ENCODE data around the gene PTPRF.

The PTPRF gene

DNA sequence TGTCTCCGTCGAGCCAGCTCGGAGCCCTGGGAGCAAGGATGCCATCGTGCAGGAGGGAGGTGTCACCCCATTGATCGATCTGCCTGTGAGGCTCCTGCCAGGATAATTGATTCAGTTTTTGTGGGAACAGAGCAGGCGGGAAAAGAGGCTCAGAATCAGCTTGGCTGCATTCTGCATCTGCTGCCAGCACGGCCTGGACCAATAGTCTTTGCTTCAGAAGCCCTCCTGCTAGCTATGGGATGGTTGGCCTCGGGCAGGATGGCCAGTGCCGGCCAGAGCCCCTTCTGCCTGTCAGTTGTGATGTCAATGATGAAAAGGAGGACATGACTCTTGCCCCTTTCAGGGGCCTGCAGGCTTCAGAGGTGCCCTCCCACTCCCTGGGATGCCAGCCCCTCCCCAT, 39.6 kb downstream of the PTPRF start:
- TF ChIP-seq, protein P1, sequence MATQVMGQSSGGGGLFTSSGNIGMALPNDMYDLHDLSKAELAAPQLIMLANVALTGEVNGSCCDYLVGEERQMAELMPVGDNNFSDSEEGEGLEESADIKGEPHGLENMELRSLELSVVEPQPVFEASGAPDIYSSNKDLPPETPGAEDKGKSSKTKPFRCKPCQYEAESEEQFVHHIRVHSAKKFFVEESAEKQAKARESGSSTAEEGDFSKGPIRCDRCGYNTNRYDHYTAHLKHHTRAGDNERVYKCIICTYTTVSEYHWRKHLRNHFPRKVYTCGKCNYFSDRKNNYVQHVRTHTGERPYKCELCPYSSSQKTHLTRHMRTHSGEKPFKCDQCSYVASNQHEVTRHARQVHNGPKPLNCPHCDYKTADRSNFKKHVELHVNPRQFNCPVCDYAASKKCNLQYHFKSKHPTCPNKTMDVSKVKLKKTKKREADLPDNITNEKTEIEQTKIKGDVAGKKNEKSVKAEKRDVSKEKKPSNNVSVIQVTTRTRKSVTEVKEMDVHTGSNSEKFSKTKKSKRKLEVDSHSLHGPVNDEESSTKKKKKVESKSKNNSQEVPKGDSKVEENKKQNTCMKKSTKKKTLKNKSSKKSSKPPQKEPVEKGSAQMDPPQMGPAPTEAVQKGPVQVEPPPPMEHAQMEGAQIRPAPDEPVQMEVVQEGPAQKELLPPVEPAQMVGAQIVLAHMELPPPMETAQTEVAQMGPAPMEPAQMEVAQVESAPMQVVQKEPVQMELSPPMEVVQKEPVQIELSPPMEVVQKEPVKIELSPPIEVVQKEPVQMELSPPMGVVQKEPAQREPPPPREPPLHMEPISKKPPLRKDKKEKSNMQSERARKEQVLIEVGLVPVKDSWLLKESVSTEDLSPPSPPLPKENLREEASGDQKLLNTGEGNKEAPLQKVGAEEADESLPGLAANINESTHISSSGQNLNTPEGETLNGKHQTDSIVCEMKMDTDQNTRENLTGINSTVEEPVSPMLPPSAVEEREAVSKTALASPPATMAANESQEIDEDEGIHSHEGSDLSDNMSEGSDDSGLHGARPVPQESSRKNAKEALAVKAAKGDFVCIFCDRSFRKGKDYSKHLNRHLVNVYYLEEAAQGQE (IDR thresholded peaks at IDR 0.05; ENCODE audit: low read depth), result no peak
- TF ChIP-seq, protein P2, sequence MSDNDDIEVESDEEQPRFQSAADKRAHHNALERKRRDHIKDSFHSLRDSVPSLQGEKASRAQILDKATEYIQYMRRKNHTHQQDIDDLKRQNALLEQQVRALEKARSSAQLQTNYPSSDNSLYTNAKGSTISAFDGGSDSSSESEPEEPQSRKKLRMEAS (IDR thresholded peaks at IDR 0.05), result no peak
- no peak for TF ChIP-seq ZBTB7A (IDR thresholded peaks at IDR 0.05; ENCODE audit: low read depth)
- no peak for TF ChIP-seq TEAD4 (IDR thresholded peaks at IDR 0.05)
- TF ChIP-seq TCF12 (IDR thresholded peaks at IDR 0.05; ENCODE audit: low read depth), result no peak

DNA sequence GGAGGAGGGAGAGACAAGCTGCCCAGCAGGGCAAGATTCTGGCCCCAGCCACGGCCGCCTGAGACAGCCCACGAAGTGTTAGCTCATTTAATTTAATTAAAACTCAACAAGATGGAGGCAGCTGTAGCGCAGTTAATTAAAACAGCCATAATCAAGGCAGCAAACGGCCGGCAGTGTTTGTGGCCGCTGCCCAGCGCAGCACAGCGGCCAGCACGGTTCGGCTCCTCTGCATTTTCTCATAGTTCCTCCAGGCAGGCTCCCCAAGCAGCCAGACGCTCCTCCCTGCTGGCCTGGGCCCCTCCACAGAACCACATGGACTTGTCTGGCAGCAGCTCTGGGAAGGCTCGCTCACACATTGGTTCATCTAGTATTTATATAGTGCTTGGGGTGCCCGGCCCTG, 40.0 kb downstream of the PTPRF start:
- TF ChIP-seq TCF12 (IDR thresholded peaks at IDR 0.05; ENCODE audit: low read depth), result no peak
- no peak for TF ChIP-seq RAD21 (IDR thresholded peaks at IDR 0.05; ENCODE audit: low read depth)
- TF ChIP-seq, protein P3, sequence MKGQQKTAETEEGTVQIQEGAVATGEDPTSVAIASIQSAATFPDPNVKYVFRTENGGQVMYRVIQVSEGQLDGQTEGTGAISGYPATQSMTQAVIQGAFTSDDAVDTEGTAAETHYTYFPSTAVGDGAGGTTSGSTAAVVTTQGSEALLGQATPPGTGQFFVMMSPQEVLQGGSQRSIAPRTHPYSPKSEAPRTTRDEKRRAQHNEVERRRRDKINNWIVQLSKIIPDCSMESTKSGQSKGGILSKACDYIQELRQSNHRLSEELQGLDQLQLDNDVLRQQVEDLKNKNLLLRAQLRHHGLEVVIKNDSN (IDR thresholded peaks at IDR 0.05), result no peak
- TF ChIP-seq, protein P1 (IDR thresholded peaks at IDR 0.05; ENCODE audit: low read depth), result no peak

DNA sequence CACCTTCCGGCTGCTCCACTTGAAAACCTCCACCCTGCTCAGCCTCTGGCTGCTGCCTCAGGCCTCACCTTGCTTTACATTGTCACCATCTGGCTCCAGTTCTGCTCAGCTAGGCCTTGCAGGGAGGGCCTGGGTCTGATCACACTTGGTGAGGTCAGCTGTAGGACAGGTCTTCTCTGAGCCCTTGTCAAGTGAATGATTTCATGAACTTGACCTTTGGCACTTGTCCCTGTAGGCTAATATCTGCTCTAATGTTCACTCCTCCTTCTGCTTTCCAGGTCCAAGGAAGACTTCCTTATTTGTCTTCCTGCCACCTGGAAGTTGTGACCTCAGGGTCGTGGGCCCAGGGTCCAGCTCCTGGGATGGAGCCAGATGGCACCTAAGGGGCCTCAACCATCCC, 41.4 kb downstream of the PTPRF start:
- TF ChIP-seq YY1 (IDR thresholded peaks at IDR 0.05; ENCODE audit: low read depth) (no peak), TCF12 (IDR thresholded peaks at IDR 0.05; ENCODE audit: low read depth) (no peak), CREB1 (IDR thresholded peaks at IDR 0.05; ENCODE audit: low read depth) (no peak)
- TF ChIP-seq, protein P2 (IDR thresholded peaks at IDR 0.05), result no peak
- TF ChIP-seq, protein P3 (IDR thresholded peaks at IDR 0.05), result no peak
- TF ChIP-seq, protein P1 (IDR thresholded peaks at IDR 0.05; ENCODE audit: low read depth), result no peak

DNA sequence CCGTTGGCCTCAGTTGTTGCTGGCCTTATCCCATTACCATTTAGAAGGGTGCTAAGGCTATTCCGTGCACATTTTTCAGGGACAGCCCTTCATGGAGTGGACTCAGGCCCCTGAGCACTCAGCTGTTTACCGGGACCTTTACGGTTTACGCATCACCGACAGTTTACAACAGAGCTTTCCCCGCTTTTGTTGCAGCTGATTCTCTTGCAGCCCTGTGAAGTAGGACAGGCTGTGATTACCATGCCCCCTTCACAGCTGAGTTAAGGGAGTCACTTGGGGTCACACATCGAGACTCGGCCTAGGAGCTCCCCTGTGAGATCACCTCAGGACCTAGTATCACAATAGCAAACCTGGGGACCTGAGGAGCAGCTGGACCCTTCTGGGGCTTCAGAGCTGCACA, 41.9 kb downstream of the PTPRF start:
- TF ChIP-seq CREB1 (IDR thresholded peaks at IDR 0.05; ENCODE audit: low read depth), result no peak
- no peak for TF ChIP-seq EGR1 (IDR thresholded peaks at IDR 0.05)
- TF ChIP-seq, protein P2 (IDR thresholded peaks at IDR 0.05), result no peak
- no peak for TF ChIP-seq TEAD4 (IDR thresholded peaks at IDR 0.05)
- TF ChIP-seq, protein P1 (IDR thresholded peaks at IDR 0.05; ENCODE audit: low read depth), result no peak
- no peak for TF ChIP-seq ZBTB7A (IDR thresholded peaks at IDR 0.05; ENCODE audit: low read depth)
- TF ChIP-seq, protein P3 (IDR thresholded peaks at IDR 0.05), result no peak
- TF ChIP-seq NFIC (IDR thresholded peaks at IDR 0.05), result no peak
- no peak for TF ChIP-seq TAF1 (IDR thresholded peaks at IDR 0.05; ENCODE audit: low read depth)
- TF ChIP-seq YY1 (IDR thresholded peaks at IDR 0.05; ENCODE audit: low read depth), result no peak
- TF ChIP-seq FOXM1 (IDR thresholded peaks at IDR 0.05; ENCODE audit: borderline replicate concordance, low read depth), result no peak
- TF ChIP-seq CEBPB (IDR thresholded peaks at IDR 0.05), result no peak
